Endothelial cell of coronary artery (primary cell): ENCODE data around the gene MBD2. TPM values are rescaled to one million over a fixed set of nuclear protein-coding genes. Genes with fewer than 3 reads are reported as not detected.

Experiments
- total RNA-seq: library from RNA; depleted of rRNA; stranded (reverse); fragments of >200 nt; gene quantifications from 2 replicates; pipeline ENCODE4 v1.2.3, GENCODE V29; 2014

MBD2 gene, protein sequence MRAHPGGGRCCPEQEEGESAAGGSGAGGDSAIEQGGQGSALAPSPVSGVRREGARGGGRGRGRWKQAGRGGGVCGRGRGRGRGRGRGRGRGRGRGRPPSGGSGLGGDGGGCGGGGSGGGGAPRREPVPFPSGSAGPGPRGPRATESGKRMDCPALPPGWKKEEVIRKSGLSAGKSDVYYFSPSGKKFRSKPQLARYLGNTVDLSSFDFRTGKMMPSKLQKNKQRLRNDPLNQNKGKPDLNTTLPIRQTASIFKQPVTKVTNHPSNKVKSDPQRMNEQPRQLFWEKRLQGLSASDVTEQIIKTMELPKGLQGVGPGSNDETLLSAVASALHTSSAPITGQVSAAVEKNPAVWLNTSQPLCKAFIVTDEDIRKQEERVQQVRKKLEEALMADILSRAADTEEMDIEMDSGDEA
- total RNA-seq: 159 and 223 TPM in 2 replicates

DNA sequence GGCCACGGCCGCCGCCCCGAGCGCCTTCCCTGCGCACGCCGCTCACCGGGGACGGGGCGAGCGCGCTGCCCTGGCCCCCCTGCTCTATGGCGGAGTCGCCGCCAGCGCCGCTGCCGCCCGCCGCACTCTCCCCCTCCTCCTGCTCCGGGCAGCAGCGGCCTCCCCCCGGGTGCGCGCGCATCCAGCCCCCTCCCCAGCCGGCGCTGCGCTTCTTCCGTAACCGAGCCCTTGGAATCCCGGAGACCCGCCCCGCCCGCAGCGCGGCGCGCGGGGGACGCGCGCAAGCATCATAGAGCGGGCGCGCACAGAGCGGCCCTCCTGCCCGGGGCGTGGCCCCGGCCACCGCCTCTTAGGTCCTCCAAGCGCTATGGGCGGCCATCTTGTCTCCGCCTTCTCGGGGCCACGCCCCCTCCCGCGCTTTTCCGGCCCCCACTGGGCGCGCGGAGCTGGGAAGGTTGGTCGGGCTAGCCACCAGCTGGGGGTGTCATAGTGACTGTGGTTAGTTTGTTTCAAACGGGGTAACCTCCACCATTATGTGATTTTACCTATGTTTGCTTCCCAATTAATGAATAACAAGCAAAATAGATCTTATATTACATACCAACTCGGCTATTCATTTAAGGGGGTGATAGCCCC, at the start of gene MBD2:
TSS of gene MBD2 (minus strand) at position 291 of the 636 bp plus-strand sequence. CDS start at position 181, 110 bp downstream.

Other genes with a start within 250 kb of the MBD2 start
- gene POLI, start 44.8 kb upstream of the MBD2 start, total RNA-seq: 12.3 and 19.9 TPM in 2 replicates
- gene STARD6, start 133.2 kb upstream of the MBD2 start, total RNA-seq: not detected in 2 replicates
- gene C18orf54, start 133.2 kb upstream of the MBD2 start, total RNA-seq: 4.7 and 5.5 TPM in 2 replicates